ENCODE results near the gene ANKLE2. TPM values are rescaled to one million over a fixed set of nuclear protein-coding genes. Genes with fewer than 3 reads are reported as not detected.

ANKLE2 gene
- total RNA-seq, 1 donor from 2014 or later = 96.2 TPM

DNA sequence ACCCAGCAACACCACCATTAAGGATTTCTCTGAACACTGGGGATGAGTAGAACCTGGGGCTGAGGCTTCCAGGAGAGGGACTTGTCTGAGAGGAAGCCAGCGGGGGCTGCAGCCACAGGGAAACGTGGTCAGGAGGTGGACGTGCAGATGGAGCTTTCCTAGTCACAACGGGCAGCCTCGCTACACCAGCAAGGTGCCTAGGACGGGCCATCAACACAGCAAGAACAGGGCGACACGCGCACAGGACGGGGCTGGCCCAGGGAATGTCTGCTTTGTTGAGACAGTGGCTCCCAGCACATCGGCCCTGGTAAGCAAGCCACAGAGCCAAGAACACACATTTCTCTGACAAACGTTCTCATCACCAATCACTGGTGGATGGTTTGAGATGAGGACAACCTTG is 25.3 kb downstream of the ANKLE2 start:
- Mint-ChIP-seq H3K4me3 (ENCODE audit: unreplicated experiment) (no peak overlapping the region), H3K4me1 (ENCODE audit: unreplicated experiment) (peaks cover 3% of the 10 kb centered on the region), H3K9me3 (ENCODE audit: unreplicated experiment) (no peaks in the 10 kb centered on the region), H3K27me3 (ENCODE audit: unreplicated experiment) (peaks cover 21% of the 10 kb centered on the region), H3K27ac (ENCODE audit: unreplicated experiment) (no peak overlapping the region), H3K36me3 (ENCODE audit: low read depth, unreplicated experiment) (peaks cover 82% of the 10 kb centered on the region)
- TF ChIP-seq, protein P1, sequence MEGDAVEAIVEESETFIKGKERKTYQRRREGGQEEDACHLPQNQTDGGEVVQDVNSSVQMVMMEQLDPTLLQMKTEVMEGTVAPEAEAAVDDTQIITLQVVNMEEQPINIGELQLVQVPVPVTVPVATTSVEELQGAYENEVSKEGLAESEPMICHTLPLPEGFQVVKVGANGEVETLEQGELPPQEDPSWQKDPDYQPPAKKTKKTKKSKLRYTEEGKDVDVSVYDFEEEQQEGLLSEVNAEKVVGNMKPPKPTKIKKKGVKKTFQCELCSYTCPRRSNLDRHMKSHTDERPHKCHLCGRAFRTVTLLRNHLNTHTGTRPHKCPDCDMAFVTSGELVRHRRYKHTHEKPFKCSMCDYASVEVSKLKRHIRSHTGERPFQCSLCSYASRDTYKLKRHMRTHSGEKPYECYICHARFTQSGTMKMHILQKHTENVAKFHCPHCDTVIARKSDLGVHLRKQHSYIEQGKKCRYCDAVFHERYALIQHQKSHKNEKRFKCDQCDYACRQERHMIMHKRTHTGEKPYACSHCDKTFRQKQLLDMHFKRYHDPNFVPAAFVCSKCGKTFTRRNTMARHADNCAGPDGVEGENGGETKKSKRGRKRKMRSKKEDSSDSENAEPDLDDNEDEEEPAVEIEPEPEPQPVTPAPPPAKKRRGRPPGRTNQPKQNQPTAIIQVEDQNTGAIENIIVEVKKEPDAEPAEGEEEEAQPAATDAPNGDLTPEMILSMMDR (IDR thresholded peaks at IDR 0.05; ENCODE audit: unreplicated experiment) = no peak
- DNase-seq (ENCODE audit: low spot score) = no peak

DNA sequence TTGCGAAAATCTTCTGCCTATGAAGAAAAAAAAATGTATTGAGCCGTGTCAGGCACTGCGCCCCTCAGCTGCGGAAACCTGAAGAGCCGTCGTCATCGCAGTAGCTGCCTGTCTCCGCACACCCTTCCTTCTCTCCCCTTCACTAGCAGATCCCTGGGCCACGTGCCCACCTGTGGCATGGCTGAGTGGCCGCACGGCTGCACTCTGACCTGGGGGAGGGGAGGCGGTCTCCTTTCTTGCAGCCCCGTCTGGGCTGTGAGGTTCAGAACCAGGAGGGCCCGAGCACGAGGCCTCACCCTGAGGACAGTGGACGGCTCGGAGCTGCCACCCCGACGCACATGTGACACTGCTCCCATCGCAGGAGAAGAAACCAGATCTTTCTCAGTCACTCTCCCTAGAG is 26.1 kb downstream of the ANKLE2 start:
- H3K4me3 Mint-ChIP-seq (ENCODE audit: unreplicated experiment) = peak overlapping the region; percentile 56
- no peak for DNase-seq (ENCODE audit: low spot score)
- H3K27ac Mint-ChIP-seq (ENCODE audit: unreplicated experiment) = no peak overlapping the region
- H3K27me3 Mint-ChIP-seq (ENCODE audit: unreplicated experiment) = peaks cover 19% of the 10 kb centered on the region
- TF ChIP-seq, protein P1 (IDR thresholded peaks at IDR 0.05; ENCODE audit: unreplicated experiment) = no peak
- H3K4me1 Mint-ChIP-seq (ENCODE audit: unreplicated experiment) = peaks cover 3% of the 10 kb centered on the region
- H3K36me3 Mint-ChIP-seq (ENCODE audit: low read depth, unreplicated experiment) = peaks cover 80% of the 10 kb centered on the region
- H3K9me3 Mint-ChIP-seq (ENCODE audit: unreplicated experiment) = no peaks in the 10 kb centered on the region

DNA sequence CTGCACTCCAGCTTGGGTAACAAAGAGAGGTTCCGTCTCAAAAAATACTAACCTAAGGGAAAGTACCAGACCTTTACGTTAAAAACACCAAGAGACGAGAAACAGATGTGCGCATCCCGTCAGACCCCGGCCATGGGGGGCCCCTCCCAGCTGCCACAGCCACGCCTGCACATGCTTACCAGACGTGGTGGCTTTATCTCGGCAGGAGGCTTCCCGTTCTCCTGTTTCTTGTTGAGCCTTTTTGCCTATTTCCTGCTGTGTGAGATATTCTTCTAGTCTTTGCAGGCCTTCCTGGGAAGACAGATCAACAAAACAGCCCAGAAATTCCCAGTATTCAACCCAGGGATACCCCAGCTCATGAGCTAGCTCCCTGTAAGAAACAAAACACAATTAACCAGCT is 27.4 kb downstream of the ANKLE2 start:
- Mint-ChIP-seq H3K9me3 (ENCODE audit: unreplicated experiment) (no peaks in the 10 kb centered on the region), H3K36me3 (ENCODE audit: low read depth, unreplicated experiment) (peaks cover 79% of the 10 kb centered on the region), H3K27me3 (ENCODE audit: unreplicated experiment) (peaks cover 21% of the 10 kb centered on the region), H3K27ac (ENCODE audit: unreplicated experiment) (peak overlapping the region; percentile 64), H3K4me3 (ENCODE audit: unreplicated experiment) (peak overlapping the region; percentile 11), H3K4me1 (ENCODE audit: unreplicated experiment) (peaks cover 3% of the 10 kb centered on the region)
- DNase-seq (ENCODE audit: low spot score) = no peak
- TF ChIP-seq, protein P1 (IDR thresholded peaks at IDR 0.05; ENCODE audit: unreplicated experiment) = no peak

DNA sequence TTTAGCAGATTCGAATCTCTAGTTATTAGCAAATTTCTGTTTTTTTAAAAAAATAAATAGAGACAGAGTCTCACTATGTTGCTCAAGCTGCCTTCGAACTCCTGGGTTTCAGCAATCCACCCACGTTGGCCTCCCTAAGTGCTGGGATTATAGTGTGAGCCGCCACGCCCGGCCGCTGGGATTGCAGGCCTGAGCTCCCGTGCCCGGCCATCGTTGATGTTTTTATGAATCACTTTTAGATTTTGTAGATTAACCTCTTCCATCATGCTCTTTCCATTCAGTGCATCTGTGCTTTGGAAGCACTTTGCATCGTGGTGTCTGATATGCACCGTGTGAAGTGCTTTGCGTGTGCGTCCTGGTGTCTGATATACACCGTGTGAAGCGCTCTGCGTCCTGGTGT is 30.1 kb downstream of the ANKLE2 start:
- DNase-seq (ENCODE audit: low spot score) = no peak
- H3K4me1 Mint-ChIP-seq (ENCODE audit: unreplicated experiment) = peaks cover 3% of the 10 kb centered on the region
- no peaks in the 10 kb centered on the region for H3K9me3 Mint-ChIP-seq (ENCODE audit: unreplicated experiment)
- peak overlapping the region; percentile 43 for H3K4me3 Mint-ChIP-seq (ENCODE audit: unreplicated experiment)
- H3K27me3 Mint-ChIP-seq (ENCODE audit: unreplicated experiment) = peaks cover 25% of the 10 kb centered on the region
- peaks cover 81% of the 10 kb centered on the region for H3K36me3 Mint-ChIP-seq (ENCODE audit: low read depth, unreplicated experiment)
- TF ChIP-seq, protein P1 (IDR thresholded peaks at IDR 0.05; ENCODE audit: unreplicated experiment) = no peak
- no peak overlapping the region for H3K27ac Mint-ChIP-seq (ENCODE audit: unreplicated experiment)

DNA sequence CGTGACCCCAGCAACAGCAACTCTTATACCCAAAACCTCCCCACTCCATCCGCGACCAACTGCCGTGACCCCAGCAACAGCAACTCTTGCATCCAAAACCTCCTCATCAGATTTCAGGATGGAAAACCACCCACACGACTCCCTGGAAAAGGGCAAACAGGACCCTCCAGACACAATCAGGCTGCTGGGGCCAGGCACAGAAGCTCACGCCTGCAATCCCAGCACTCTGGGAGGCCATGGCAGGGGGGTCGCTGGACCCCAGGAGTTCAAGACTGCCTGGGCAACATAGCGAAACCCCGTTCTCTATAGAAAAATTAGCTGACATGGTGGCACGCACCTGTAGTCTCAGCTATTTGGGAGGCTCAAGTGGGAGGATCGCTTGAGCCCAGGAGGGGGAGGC is 31.3 kb downstream of the ANKLE2 start:
- TF ChIP-seq, protein P1 (IDR thresholded peaks at IDR 0.05; ENCODE audit: unreplicated experiment) = no peak
- Mint-ChIP-seq H3K9me3 (ENCODE audit: unreplicated experiment) (no peaks in the 10 kb centered on the region), H3K36me3 (ENCODE audit: low read depth, unreplicated experiment) (peaks cover 83% of the 10 kb centered on the region), H3K4me1 (ENCODE audit: unreplicated experiment) (peaks cover 3% of the 10 kb centered on the region), H3K27me3 (ENCODE audit: unreplicated experiment) (peaks cover 25% of the 10 kb centered on the region), H3K4me3 (ENCODE audit: unreplicated experiment) (no peak overlapping the region), H3K27ac (ENCODE audit: unreplicated experiment) (peak overlapping the region; percentile 42)
- DNase-seq (ENCODE audit: low spot score) = no peak
